ENCODE measurements around the gene DPYSL5. TPM values are rescaled to one million over a fixed set of nuclear protein-coding genes. Genes with fewer than 3 reads are reported as not detected.

Gene DPYSL5
- total and polyA plus RNA-seq, 2 of the 13 experiments (the other 11 are each of a cell fraction or from before 2014, with no cell fraction given), result 0.15 TPM; not detected in 1

GRCh38 chr2:26894136-26894535 lies 46.2 kb downstream of the DPYSL5 start (continued):
- TF ChIP-seq ZNF510 (CRISPR knock-in tag; IDR thresholded peaks at IDR 0.05; ENCODE audit: low read depth) (no peak), SKI (IDR thresholded peaks at IDR 0.05; ENCODE audit: partially characterized antibody) (no peak), NFRKB (IDR thresholded peaks at IDR 0.05) (no peak), ZBTB2 (CRISPR knock-in tag; IDR thresholded peaks at IDR 0.05; ENCODE audit: low read depth) (no peak), ZSCAN22 (CRISPR knock-in tag; IDR thresholded peaks at IDR 0.05) (no peak), NFYC (CRISPR knock-in tag; IDR thresholded peaks at IDR 0.05) (no peak)

- peaks cover 4 to 38% of the 10 kb centered on the region in 2 experiments; a peak in 4 of 5 replicates for H3K27me3 ChIP-seq (ENCODE audit: control insufficient read depth in 1 of 2, insufficient read depth in 2 of 2, low read length in 2 of 2)
- no peaks in the 10 kb centered on the region for H3K4me1 ChIP-seq (ENCODE audit: insufficient read depth, low read length)
- H3K4me3 ChIP-seq (replicated peaks in 1 of 3; ENCODE audit: insufficient read depth in 1 of 3, low read depth in 2 of 3, low read length in 3 of 3), result no peak overlapping the region
- in situ Hi-C loops (cut with HindIII; ENCODE audit: extremely low pct_ligation_motif_present, low pct_unique_long_range_greater_than_20kb) (no loop called here), intact Hi-C loops (cut with micrococcal nuclease; ENCODE audit: unreplicated experiment) (no loop called here)
- DNase-seq (ENCODE audit: low spot score), result no peak
- ChIA-PET CTCF (ENCODE audit: low intra/inter-chr PET ratio, low total read pairs) (no interaction called here), POLR2A (no interaction called here)
- H3K9me3 ChIP-seq (ENCODE audit: low read length), result peaks cover 7% of the 10 kb centered on the region; the same call in 1 of the 2 replicates
- no peaks in the 10 kb centered on the region for H3K79me2 ChIP-seq (ENCODE audit: insufficient read depth, low read length)
- H3K9ac ChIP-seq (ENCODE audit: insufficient read depth, low read depth, low read length), result no peak overlapping the region
- no peak overlapping the region for H2AFZ ChIP-seq (ENCODE audit: low read length)
- no peak overlapping the region for H3K4me2 ChIP-seq (ENCODE audit: low read depth, low read length)
- no peak for FAIRE-seq
- no peaks in the 10 kb centered on the region for H3K36me3 ChIP-seq (replicated peaks in 1 of 2; ENCODE audit: control insufficient read depth in 1 of 2, insufficient read depth in 2 of 2, low read length in 2 of 2)
- no peaks in the 10 kb centered on the region for H4K20me1 ChIP-seq (ENCODE audit: insufficient read depth, low read length)
- WGBS (ENCODE audit: low lambda C conversion rate), result 21% methylated on average over 3 of the region's 3 CpGs
- ATAC-seq, result no peak
- BruUV-seq (replicated peaks), result no TSS peak
- no peak overlapping the region for H3K27ac ChIP-seq (ENCODE audit: extremely low read length, insufficient read depth, low read length)
- TF ChIP-seq GMEB2 (CRISPR knock-in tag; IDR thresholded peaks at IDR 0.05; ENCODE audit: low read depth), result no peak
- no peak for TF ChIP-seq ZNF431 (CRISPR knock-in tag; IDR thresholded peaks at IDR 0.05; ENCODE audit: borderline replicate concordance, low read depth)
- TF ChIP-seq ZNF512 (CRISPR knock-in tag; IDR thresholded peaks at IDR 0.05), result no peak
- no peak for TF ChIP-seq ZNF704 (CRISPR knock-in tag; IDR thresholded peaks at IDR 0.05; ENCODE audit: borderline replicate concordance)
- no peak for TF ChIP-seq HDAC2 (CRISPR knock-in tag; IDR thresholded peaks at IDR 0.05)
- TF ChIP-seq ZNF430 (CRISPR knock-in tag; IDR thresholded peaks at IDR 0.05), result no peak
- TF ChIP-seq ZHX1 (CRISPR knock-in tag; IDR thresholded peaks at IDR 0.05; ENCODE audit: low read depth), result no peak
Measured at GRCh38 chr2:26897807-26898479, 50.0 kb downstream of the DPYSL5 start.

Data from HepG2 (cell line).